Upper lobe of left lung (tissue), 6 donors: Measurements from ENCODE around the gene NF1. TPM values are rescaled to one million over a fixed set of nuclear protein-coding genes. Genes with fewer than 3 reads are reported as not detected.

Experiments used
- ATAC-seq, 2 donors: fragments of 200-7000 bp; cut with Tn5 transposase; one replicate each; pipeline ENCODE4 v1.9.1; 2022; ENCODE audit warnings: mild to moderate bottlenecking in 2 of 2, moderate library complexity in 2 of 2; ENCODE audit not compliant: low FRiP score in 2 of 2
- DNase-seq, 2 donors: peaks; one replicate each; pipeline ENCODE4 v3.0.0-alpha.2; 2019 to 2020
- H3K27ac ChIP-seq, 4 donors: fragments of 200-600 bp; sonication (generic); one replicate each; pipeline ENCODE4 v1.5.1; 2016 to 2019
- H3K27me3 ChIP-seq, 4 donors: fragments of 200-600 bp; sonication (generic); one replicate each; pipeline ENCODE4 v1.5.1; 2017 to 2019
- H3K36me3 ChIP-seq, 4 donors: fragments of 200-600 bp; sonication (generic); one replicate each; pipeline ENCODE4 v1.5.1; 2016 to 2019
- H3K4me1 ChIP-seq, 4 donors: fragments of 200-600 bp; sonication (generic); one replicate each; pipeline ENCODE4 v1.5.1; 2018 to 2019
- H3K4me3 ChIP-seq, 4 donors: fragments of 200-600 bp; sonication (generic); one replicate each; pipeline ENCODE4 v1.5.1; 2017 to 2019; ENCODE audit warnings: mild to moderate bottlenecking in 2 of 4, moderate library complexity in 1 of 4
- H3K9me3 ChIP-seq, 4 donors: fragments of 200-600 bp; sonication (generic); one replicate each; pipeline ENCODE4 v1.5.1; 2018 to 2019
- CTCF ChIP-seq, 6 experiments: fragments of 450-650 bp in 4 of 6; fragments of 200-600 bp in 2 of 6; sonication (generic) in 2 of 6; IDR thresholded peaks; one replicate each; pipeline ENCODE4 v1.5.1; 2016 to 2019; ENCODE audit warnings: antibody characterized with exemption in 6 of 6
- EP300 ChIP-seq, 4 donors: sonication (generic); formaldehyde crosslinking; IDR thresholded peaks; one replicate each; pipeline ENCODE4 v1.5.1; 2017; ENCODE audit warnings: antibody characterized with exemption in 4 of 4, control low read depth in 2 of 4
- POLR2A ChIP-seq, 4 donors: fragments of 450-650 bp; IDR thresholded peaks; one replicate each; pipeline ENCODE4 v1.5.1; 2016 to 2017; ENCODE audit warnings: antibody characterized with exemption in 4 of 4, mild to moderate bottlenecking in 2 of 4
- POLR2AphosphoS5 ChIP-seq, 2 donors: sonication (generic); formaldehyde crosslinking; IDR thresholded peaks; one replicate each; pipeline ENCODE4 v1.5.1; 2017; ENCODE audit warnings: antibody characterized with exemption in 2 of 2
- WGBS, 2 donors: methylation state at CpG; one replicate each; pipeline ENCODE4 v1.1.5; 2017 to 2018; 5-methylcytosine and 5-hydroxymethylcytosine counted together
- total RNA-seq, 6 donors: library from RNA; depleted of rRNA in 4 of 6; stranded (reverse); fragments of >200 nt in 4 of 6; gene quantifications; one replicate each; pipeline versions ENCODE4 v1.1.0 to v1.2.1, GENCODE V29; 2016 to 2021
- donor health status: DM: no; HTN: no; CAD: no; lungs with moderate emphysema.
- donor health status: DM: no; HTN: yes; CAD: no; lungs with severe emphysema.

NF1 gene
- total RNA-seq, 6 donors from 2014 or later: 35.5 to 85.1 (median 47.1) TPM

- peaks cover 6 to 20% (median 11%) of the 10 kb centered on the region in 4 donors for H3K4me1 ChIP-seq
- H3K4me3 ChIP-seq: no peak overlapping the region
- H3K9me3 ChIP-seq: no peaks in the 10 kb centered on the region
- H3K27me3 ChIP-seq: no peaks in the 10 kb centered on the region
- peaks cover 0 to 28% (median 6%) of the 10 kb centered on the region in 4 donors for H3K36me3 ChIP-seq
- DNase-seq: no peak
- ATAC-seq: no peak
- 22 to 28% methylated on average over 4 of the region's 4 CpGs for WGBS, 2 donors
- TF ChIP-seq POLR2AphosphoS5 (IDR thresholded peaks at IDR 0.05) (no peak), POLR2A (IDR thresholded peaks at IDR 0.05) (no peak), CTCF (IDR thresholded peaks at IDR 0.05) (no peak), EP300 (IDR thresholded peaks at IDR 0.05) (no peak)
- no peak overlapping the region for H3K27ac ChIP-seq
These were observed 276.8 kb downstream of the NF1 start for GRCh38 chr17:31371511-31372097.

- Histone ChIP-seq H3K27ac (peak overlapping the region in 2 of 4 donors; percentile 2 to 26), H3K4me3 (no peak overlapping the region), H3K9me3 (no peaks in the 10 kb centered on the region), H3K27me3 (no peaks in the 10 kb centered on the region), H3K36me3 (peaks cover 0 to 18% (median 0%) of the 10 kb centered on the region in 4 donors), H3K4me1 (peaks cover 6 to 20% (median 11%) of the 10 kb centered on the region in 4 donors)
- TF ChIP-seq POLR2A (IDR thresholded peaks at IDR 0.05): peak in 1 of 4 donors; percentile 13
- TF ChIP-seq CTCF (IDR thresholded peaks at IDR 0.05): peak; percentile 38 to 62 (median 50)
- no peak for TF ChIP-seq POLR2AphosphoS5 (IDR thresholded peaks at IDR 0.05)
- no peak for TF ChIP-seq EP300 (IDR thresholded peaks at IDR 0.05)
- ATAC-seq (peak in 1 of 2 donors; percentile 91), DNase-seq (no peak)
- WGBS, 2 donors: 64 to 68% methylated on average over 10 of the region's 10 CpGs
These were observed 278.6 kb downstream of the NF1 start for GRCh38 chr17:31373150-31374093.

- no peak for DNase-seq
- TF ChIP-seq POLR2AphosphoS5 (IDR thresholded peaks at IDR 0.05): no peak
- no peak for TF ChIP-seq EP300 (IDR thresholded peaks at IDR 0.05)
- no peak for TF ChIP-seq POLR2A (IDR thresholded peaks at IDR 0.05)
- TF ChIP-seq CTCF (IDR thresholded peaks at IDR 0.05): no peak
- ATAC-seq: peak in 1 of 2 donors; percentile 67
- no peaks in the 10 kb centered on the region for H3K9me3 ChIP-seq
- H3K36me3 ChIP-seq: peaks cover 0 to 16% (median 0%) of the 10 kb centered on the region in 4 donors
- 54 to 70% methylated on average over 6 of the region's 6 CpGs for WGBS, 2 donors
- no peak overlapping the region for H3K4me3 ChIP-seq
- peaks cover 6 to 20% (median 11%) of the 10 kb centered on the region in 4 donors for H3K4me1 ChIP-seq
- no peaks in the 10 kb centered on the region for H3K27me3 ChIP-seq
- H3K27ac ChIP-seq: peak overlapping the region in 2 of 4 donors; percentile 2 to 26
These were observed 279.3 kb downstream of the NF1 start for GRCh38 chr17:31374094-31374447.

GRCh38 chr17:31374503-31374902, 279.7 kb downstream of the NF1 start:
- DNase-seq (no peak), ATAC-seq (no peak)
- peaks cover 6 to 20% (median 11%) of the 10 kb centered on the region in 4 donors for H3K4me1 ChIP-seq
- 94 to 97% methylated on average over 2 of the region's 2 CpGs for WGBS, 2 donors
- no peaks in the 10 kb centered on the region for H3K27me3 ChIP-seq
- peaks cover 0 to 16% (median 0%) of the 10 kb centered on the region in 4 donors for H3K36me3 ChIP-seq
- TF ChIP-seq POLR2A (IDR thresholded peaks at IDR 0.05) (no peak), POLR2AphosphoS5 (IDR thresholded peaks at IDR 0.05) (no peak), EP300 (IDR thresholded peaks at IDR 0.05) (no peak), CTCF (IDR thresholded peaks at IDR 0.05) (no peak)
- peak overlapping the region in 1 of 4 donors; percentile 2 for H3K27ac ChIP-seq
- H3K4me3 ChIP-seq: no peak overlapping the region
- H3K9me3 ChIP-seq: no peaks in the 10 kb centered on the region
